HepG2 (cell line): ENCODE measurements around the gene ALDH1A1. TPM values are rescaled to one million over a fixed set of nuclear protein-coding genes. Genes with fewer than 3 reads are reported as not detected.

ENCODE experiments used
- GABPA ChIP-seq, 2 experiments: IDR thresholded peaks; 2 replicates each; pipeline ENCODE4 v1.6.1; 2011 to 2016; ENCODE audit warnings: low read depth in 2 of 2, low read length in 1 of 2, missing biosample characterization in 1 of 2, missing genetic modification characterization in 1 of 2
- IKZF1 ChIP-seq: fragments of 450-650 bp; IDR thresholded peaks from 2 replicates; pipeline ENCODE4 v1.7.1; 2016
- KLF6 ChIP-seq: IDR thresholded peaks from 2 replicates; pipeline ENCODE4 v1.8.0; 2016; ENCODE audit warnings: missing biosample characterization, missing genetic modification reagents
- NCOA2 ChIP-seq: sonication (generic); formaldehyde crosslinking; IDR thresholded peaks from 2 replicates; pipeline ENCODE4 v1.8.0; 2022; ENCODE audit warnings: inconsistent platforms
- NR2F2 ChIP-seq: IDR thresholded peaks from 2 replicates; pipeline ENCODE4 v1.6.1; 2012; ENCODE audit warnings: low read depth, inconsistent platforms, borderline replicate concordance
- SIN3B ChIP-seq: fragments of 150-350 bp; IDR thresholded peaks from 2 replicates; pipeline ENCODE4 v1.6.1; 2014; ENCODE audit warnings: low read length
- SIX4 ChIP-seq: sonication (generic); formaldehyde crosslinking; IDR thresholded peaks from 2 replicates; pipeline ENCODE4 v1.4.0; 2020; ENCODE audit warnings: missing genetic modification reagents
- TCF12 ChIP-seq, 2 experiments: fragments of 450-650 bp in 1 of 2; sonication (generic) in 1 of 2; formaldehyde crosslinking in 1 of 2; IDR thresholded peaks; 2 replicates each; pipeline versions ENCODE4 v1.6.1 to v1.8.0; 2017 to 2022; ENCODE audit warnings: antibody characterized with exemption in 1 of 2, mild to moderate bottlenecking in 1 of 2, missing genetic modification reagents in 1 of 2, moderate library complexity in 1 of 2
- ZNF101 ChIP-seq: sonication (generic); formaldehyde crosslinking; IDR thresholded peaks from 2 replicates; pipeline ENCODE4 v1.4.0; 2020; ENCODE audit warnings: mild to moderate bottlenecking, low read depth, missing genetic modification reagents, borderline replicate concordance
- ZNF430 ChIP-seq: sonication (generic); formaldehyde crosslinking; IDR thresholded peaks from 2 replicates; pipeline ENCODE4 v1.9.0; 2021; ENCODE audit warnings: mild to moderate bottlenecking, missing genetic modification reagents
- ZNF607 ChIP-seq: sonication (generic); formaldehyde crosslinking; IDR thresholded peaks from 2 replicates; pipeline ENCODE4 v1.5.1; 2020; ENCODE audit warnings: missing genetic modification reagents, mild to moderate bottlenecking, borderline replicate concordance
- polyA plus RNA-seq, 8 experiments: library from polyadenylated mRNA; depleted of rRNA in 3 of 8; stranded (reverse) in 7 of 8; unstranded in 1 of 8; fragments of >200 nt; fragmentation: Illumina TruSeq in 4 of 8; extraction: Trizol in 4 of 8; gene quantifications; 2 replicates each; pipeline versions ENCODE4 v1.2.1 to v1.2.3, GENCODE V29; 2011 to 2016; ENCODE audit warnings: low read depth in 4 of 8, missing spikeins in 1 of 8, mixed read lengths in 1 of 8; ENCODE audit not compliant: insufficient read depth in 1 of 8
- total RNA-seq, 5 experiments: library from RNA; depleted of rRNA; stranded (reverse); fragments of >200 nt; fragmentation: Illumina TruSeq; extraction: Trizol; gene quantifications; 2 replicates each; pipeline ENCODE4 v1.2.3, GENCODE V29; 2016; ENCODE audit warnings: low read depth in 1 of 5
- TF ChIP-seq, protein P1 (sequence below): sonication (generic); IDR thresholded peaks from 2 replicates; pipeline ENCODE4 v1.6.1; 2016; ENCODE audit warnings: low read depth, borderline replicate concordance
- TF ChIP-seq, protein P2 (sequence below): sonication (generic); formaldehyde crosslinking; IDR thresholded peaks from 2 replicates; pipeline ENCODE4 v1.4.0; 2020; ENCODE audit warnings: missing genetic modification reagents
- TF ChIP-seq, protein P3 (sequence below): sonication (generic); formaldehyde crosslinking; IDR thresholded peaks from 2 replicates; pipeline ENCODE4 v1.4.0; 2020; ENCODE audit warnings: missing genetic modification reagents, borderline replicate concordance
- TF ChIP-seq, protein P4 (sequence below), 2 experiments: sonication (generic) in 1 of 2; formaldehyde crosslinking in 1 of 2; IDR thresholded peaks; 2 replicates each; pipeline versions ENCODE4 v1.4.0 to v1.6.1; 2018 to 2020; ENCODE audit warnings: missing genetic modification reagents in 2 of 2, borderline replicate concordance in 1 of 2, low read depth in 1 of 2, mild to moderate bottlenecking in 1 of 2, missing biosample characterization in 1 of 2
- TF ChIP-seq, protein P5 (sequence below): sonication (generic); formaldehyde crosslinking; IDR thresholded peaks from 2 replicates; pipeline ENCODE4 v1.4.0; 2020; ENCODE audit warnings: low read depth, mild to moderate bottlenecking, missing genetic modification reagents
- TF ChIP-seq, protein P6 (sequence below): sonication (generic); formaldehyde crosslinking; IDR thresholded peaks from 2 replicates; pipeline ENCODE4 v1.4.0; 2020; ENCODE audit warnings: missing genetic modification reagents, borderline replicate concordance

The ALDH1A1 gene
- total and polyA plus RNA-seq, 2 of the 13 experiments (the other 11 are each of a cell fraction or from before 2014, with no cell fraction given), result 88.2 to 439 TPM

DNA sequence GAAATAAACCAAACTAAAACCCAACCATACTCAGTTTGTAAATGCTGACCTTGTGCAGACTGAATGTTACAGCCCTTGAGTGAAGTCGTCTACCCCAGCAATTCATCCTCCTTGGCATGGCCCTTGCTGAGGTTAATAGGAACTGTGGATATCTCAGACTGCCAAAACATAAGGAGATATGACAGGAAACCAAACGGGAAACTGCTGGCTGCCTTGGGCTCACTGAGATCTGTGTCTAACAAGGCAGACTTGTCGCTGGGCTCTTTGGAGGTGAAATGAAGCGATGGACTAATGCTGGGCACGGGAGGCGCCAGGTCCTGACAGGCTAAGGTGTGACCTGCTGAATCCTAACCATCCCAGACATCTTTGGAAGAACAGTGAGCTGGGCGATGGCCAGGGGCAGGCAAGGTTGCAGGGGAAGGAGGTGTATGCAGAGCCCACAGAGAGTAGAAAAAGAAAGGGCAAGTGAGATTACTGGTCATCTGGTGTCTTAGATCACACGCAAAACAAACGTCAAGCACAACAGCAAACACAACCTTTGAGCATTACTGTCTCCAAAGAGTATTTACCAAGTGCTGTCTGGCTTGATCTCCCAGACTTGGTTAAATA is 44.6 kb upstream of the ALDH1A1 start (continued):
- TF ChIP-seq ZNF101 (CRISPR knock-in tag) (no peak), NCOA2 (CRISPR knock-in tag) (peak; percentile 94), SIX4 (CRISPR knock-in tag) (0 out of 2 replicates have a peak, but pooled peaks have one; percentile 47), KLF6 (CRISPR knock-in tag) (no peak), GABPA (IDR thresholded peaks at IDR 0.05; ENCODE audit: low read depth, low read length) (no peak), GABPA (CRISPR knock-in tag; IDR thresholded peaks at IDR 0.05; ENCODE audit: low read depth) (no peak), TCF12 (IDR thresholded peaks at IDR 0.05) (no peak), TCF12 (CRISPR knock-in tag; IDR thresholded peaks at IDR 0.05) (no peak), ZNF607 (peak; percentile 18; the same call in 1 of the 2 replicates), ZNF430 (CRISPR knock-in tag) (0 out of 2 replicates have a peak, but pooled peaks have one; percentile 39), IKZF1 (no peak), NR2F2 (peak; percentile 77), SIN3B (no peak)
- TF ChIP-seq, protein P1, sequence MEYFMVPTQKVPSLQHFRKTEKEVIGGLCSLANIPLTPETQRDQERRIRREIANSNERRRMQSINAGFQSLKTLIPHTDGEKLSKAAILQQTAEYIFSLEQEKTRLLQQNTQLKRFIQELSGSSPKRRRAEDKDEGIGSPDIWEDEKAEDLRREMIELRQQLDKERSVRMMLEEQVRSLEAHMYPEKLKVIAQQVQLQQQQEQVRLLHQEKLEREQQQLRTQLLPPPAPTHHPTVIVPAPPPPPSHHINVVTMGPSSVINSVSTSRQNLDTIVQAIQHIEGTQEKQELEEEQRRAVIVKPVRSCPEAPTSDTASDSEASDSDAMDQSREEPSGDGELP, result peak; percentile 85
- TF ChIP-seq, protein P2, sequence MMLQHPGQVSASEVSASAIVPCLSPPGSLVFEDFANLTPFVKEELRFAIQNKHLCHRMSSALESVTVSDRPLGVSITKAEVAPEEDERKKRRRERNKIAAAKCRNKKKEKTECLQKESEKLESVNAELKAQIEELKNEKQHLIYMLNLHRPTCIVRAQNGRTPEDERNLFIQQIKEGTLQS, result 0 out of 2 replicates have a peak, but pooled peaks have one; percentile 29
- TF ChIP-seq, protein P3, sequence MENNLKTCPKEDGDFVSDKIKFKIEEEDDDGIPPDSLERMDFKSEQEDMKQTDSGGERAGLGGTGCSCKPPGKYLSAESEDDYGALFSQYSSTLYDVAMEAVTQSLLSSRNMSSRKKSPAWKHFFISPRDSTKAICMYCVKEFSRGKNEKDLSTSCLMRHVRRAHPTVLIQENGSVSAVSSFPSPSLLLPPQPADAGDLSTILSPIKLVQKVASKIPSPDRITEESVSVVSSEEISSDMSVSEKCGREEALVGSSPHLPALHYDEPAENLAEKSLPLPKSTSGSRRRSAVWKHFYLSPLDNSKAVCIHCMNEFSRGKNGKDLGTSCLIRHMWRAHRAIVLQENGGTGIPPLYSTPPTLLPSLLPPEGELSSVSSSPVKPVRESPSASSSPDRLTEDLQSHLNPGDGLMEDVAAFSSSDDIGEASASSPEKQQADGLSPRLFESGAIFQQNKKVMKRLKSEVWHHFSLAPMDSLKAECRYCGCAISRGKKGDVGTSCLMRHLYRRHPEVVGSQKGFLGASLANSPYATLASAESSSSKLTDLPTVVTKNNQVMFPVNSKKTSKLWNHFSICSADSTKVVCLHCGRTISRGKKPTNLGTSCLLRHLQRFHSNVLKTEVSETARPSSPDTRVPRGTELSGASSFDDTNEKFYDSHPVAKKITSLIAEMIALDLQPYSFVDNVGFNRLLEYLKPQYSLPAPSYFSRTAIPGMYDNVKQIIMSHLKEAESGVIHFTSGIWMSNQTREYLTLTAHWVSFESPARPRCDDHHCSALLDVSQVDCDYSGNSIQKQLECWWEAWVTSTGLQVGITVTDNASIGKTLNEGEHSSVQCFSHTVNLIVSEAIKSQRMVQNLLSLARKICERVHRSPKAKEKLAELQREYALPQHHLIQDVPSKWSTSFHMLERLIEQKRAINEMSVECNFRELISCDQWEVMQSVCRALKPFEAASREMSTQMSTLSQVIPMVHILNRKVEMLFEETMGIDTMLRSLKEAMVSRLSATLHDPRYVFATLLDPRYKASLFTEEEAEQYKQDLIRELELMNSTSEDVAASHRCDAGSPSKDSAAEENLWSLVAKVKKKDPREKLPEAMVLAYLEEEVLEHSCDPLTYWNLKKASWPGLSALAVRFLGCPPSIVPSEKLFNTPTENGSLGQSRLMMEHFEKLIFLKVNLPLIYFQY, result no peak
- TF ChIP-seq, protein P4, sequence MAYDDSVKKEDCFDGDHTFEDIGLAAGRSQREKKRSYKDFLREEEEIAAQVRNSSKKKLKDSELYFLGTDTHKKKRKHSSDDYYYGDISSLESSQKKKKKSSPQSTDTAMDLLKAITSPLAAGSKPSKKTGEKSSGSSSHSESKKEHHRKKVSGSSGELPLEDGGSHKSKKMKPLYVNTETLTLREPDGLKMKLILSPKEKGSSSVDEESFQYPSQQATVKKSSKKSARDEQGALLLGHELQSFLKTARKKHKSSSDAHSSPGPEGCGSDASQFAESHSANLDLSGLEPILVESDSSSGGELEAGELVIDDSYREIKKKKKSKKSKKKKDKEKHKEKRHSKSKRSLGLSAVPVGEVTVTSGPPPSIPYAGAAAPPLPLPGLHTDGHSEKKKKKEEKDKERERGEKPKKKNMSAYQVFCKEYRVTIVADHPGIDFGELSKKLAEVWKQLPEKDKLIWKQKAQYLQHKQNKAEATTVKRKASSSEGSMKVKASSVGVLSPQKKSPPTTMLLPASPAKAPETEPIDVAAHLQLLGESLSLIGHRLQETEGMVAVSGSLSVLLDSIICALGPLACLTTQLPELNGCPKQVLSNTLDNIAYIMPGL (CRISPR knock-in tag; IDR thresholded peaks at IDR 0.05; ENCODE audit: borderline replicate concordance in 1 of 2, low read depth in 1 of 2), result peak in 1 of 2 experiments; percentile 46; a peak in 2 of 4 replicates
- TF ChIP-seq, protein P5, sequence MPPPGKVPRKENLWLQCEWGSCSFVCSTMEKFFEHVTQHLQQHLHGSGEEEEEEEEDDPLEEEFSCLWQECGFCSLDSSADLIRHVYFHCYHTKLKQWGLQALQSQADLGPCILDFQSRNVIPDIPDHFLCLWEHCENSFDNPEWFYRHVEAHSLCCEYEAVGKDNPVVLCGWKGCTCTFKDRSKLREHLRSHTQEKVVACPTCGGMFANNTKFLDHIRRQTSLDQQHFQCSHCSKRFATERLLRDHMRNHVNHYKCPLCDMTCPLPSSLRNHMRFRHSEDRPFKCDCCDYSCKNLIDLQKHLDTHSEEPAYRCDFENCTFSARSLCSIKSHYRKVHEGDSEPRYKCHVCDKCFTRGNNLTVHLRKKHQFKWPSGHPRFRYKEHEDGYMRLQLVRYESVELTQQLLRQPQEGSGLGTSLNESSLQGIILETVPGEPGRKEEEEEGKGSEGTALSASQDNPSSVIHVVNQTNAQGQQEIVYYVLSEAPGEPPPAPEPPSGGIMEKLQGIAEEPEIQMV, result no peak; the same call in 1 of the 2 replicates
- TF ChIP-seq, protein P6, sequence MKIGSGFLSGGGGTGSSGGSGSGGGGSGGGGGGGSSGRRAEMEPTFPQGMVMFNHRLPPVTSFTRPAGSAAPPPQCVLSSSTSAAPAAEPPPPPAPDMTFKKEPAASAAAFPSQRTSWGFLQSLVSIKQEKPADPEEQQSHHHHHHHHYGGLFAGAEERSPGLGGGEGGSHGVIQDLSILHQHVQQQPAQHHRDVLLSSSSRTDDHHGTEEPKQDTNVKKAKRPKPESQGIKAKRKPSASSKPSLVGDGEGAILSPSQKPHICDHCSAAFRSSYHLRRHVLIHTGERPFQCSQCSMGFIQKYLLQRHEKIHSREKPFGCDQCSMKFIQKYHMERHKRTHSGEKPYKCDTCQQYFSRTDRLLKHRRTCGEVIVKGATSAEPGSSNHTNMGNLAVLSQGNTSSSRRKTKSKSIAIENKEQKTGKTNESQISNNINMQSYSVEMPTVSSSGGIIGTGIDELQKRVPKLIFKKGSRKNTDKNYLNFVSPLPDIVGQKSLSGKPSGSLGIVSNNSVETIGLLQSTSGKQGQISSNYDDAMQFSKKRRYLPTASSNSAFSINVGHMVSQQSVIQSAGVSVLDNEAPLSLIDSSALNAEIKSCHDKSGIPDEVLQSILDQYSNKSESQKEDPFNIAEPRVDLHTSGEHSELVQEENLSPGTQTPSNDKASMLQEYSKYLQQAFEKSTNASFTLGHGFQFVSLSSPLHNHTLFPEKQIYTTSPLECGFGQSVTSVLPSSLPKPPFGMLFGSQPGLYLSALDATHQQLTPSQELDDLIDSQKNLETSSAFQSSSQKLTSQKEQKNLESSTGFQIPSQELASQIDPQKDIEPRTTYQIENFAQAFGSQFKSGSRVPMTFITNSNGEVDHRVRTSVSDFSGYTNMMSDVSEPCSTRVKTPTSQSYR (CRISPR knock-in tag), result no peak
